HG03575 (cell line): ENCODE results near the gene MDM1.
A peak's percentile ranks its signal among the peaks of the same experiment; 100 is the strongest.

Experiments used
- ATAC-seq: cut with Tn5 transposase; IDR thresholded peaks from one replicate; pipeline ENCODE4 v1.9.1; 2021; ENCODE audit not compliant: unreplicated experiment, insufficient number of reproducible peaks, low FRiP score; ENCODE audit errors: extremely low read depth

MDM1 gene

DNA sequence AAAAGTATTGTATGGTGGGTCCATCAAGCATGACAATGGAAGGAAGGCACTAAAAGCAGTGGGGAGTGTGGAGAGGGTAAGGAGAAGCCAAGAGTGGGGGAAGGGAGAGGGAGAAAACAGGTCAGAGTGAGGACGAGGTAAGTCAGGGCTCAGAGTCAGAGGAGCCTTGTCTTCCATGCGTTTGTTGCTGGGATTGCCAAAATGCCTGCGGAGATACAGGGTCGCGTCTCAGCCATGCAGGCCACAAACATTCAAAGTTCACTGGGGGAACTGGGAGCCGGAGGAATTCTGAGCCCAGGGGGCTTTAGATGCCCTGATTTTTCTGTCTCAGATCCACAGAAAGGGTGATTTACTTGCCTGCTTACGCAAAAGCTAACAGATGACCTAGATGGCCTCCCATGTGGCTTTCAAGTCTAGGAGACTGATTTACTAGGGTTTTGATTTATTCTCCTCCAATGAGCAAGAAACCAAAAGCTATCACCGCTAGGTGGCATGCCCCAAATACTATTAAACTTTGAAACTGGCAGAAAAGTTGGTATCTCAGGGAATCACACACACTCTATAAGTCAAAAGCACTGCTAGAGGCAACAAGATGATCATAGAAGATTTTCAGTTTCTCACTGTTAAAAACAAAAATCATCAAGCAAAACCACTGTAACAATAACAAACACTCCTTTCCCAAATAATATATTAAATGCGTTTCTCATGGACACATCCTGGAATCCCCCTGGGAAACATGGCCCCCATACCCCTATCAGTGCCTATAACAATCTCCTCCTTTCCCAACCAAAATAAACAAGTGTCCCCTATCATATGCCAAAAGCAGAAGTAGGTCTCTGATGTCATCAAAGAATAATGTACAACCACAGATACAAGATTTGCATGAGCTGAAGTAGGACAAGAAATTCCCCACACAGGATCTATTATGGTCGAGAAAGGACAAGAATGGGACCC is 26.6 kb upstream of the MDM1 start:
- peak; percentile 66 for ATAC-seq

DNA sequence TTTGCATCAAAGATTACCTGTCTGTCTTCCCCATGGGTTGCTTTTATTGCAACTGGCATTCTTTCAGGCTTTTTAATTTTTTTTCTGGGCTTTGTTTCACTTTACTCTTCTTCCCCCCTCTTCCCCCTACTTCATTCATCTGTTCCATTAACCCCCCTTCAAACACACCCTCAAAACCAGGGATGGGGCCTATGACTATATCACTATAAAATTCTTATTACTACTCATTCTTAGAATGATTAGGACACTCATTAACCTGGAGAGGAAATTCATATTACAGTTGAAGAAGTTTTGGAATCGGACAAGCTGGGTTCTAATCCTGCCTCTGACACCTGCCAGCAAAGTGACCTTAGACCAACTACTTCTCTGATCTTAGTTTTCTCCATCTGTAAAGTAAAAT is 24.8 kb upstream of the MDM1 start:
- ATAC-seq, result no peak

DNA sequence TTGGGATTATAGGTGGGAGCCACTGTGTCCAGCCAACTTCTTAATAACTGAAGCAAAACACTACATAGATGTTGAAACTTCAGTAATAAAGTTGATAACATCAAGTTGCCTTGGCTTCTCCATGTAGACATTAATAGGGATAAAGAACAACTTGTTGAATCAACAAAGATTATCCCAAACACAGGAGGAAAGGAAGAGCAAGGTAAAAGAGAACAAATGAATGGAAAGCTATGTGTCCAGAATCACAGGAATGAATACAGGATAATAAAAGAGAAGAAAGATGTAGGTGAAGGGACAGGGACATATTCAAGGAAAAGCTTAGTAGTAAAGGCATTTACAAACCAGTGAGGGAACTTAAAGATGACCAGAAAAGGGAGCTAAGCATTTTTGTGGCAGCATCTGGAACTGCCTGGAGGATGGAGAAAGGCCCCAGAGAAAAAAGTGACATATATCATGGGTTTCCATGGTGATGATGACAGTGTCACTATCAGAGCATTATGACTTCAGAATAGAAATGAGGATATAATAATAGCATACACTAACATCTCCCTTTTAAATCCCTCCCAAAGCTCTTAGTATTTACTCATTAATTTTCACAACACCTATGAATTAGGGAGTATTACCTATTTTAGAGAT is 24.0 kb upstream of the MDM1 start:
- ATAC-seq, result no peak

DNA sequence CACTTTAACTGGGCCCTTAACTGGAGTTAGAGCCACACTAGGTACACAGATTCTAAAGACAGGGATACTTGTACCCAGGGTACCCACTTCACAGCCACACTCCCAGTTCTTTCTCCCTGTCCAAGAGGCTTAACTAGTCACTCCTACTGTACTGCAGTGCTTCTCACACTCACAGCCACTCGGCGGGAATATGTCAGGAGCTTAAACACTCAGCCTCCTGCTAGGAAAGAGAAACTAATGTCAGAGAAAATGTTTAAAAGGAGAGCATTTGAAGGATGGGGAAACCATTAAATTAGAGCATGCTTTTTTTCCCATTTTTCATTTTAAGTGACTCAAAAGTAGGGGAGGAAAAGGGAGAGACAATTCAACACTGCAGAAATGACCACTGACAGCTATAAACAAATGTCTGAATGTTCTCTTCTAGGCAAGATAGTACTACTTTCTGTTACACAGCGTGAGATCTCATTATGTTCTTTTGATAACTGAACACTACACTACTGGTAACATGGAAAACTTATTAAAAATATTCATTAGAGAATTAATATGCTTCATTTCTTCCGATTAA is 22.9 kb upstream of the MDM1 start:
- no peak for ATAC-seq

DNA sequence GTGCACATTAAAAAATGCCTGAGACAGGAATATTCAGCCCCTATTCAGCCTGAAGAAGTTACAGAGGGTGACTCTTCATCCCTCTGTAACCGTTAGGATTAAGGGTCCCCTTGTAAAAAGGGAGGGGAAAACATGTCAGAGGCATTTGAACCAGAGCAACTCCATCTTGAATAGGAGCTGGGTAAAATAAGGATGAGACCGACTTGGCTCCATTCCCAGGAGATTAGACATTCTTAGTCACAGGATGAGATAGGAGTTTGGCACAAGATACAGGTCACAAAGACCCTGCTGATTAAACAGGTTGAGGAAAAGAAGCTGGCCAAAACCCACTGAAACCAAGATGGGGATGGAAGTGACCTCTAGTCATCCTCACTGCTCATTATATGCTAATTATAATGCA is 19.9 kb upstream of the MDM1 start:
- ATAC-seq, result no peak

DNA sequence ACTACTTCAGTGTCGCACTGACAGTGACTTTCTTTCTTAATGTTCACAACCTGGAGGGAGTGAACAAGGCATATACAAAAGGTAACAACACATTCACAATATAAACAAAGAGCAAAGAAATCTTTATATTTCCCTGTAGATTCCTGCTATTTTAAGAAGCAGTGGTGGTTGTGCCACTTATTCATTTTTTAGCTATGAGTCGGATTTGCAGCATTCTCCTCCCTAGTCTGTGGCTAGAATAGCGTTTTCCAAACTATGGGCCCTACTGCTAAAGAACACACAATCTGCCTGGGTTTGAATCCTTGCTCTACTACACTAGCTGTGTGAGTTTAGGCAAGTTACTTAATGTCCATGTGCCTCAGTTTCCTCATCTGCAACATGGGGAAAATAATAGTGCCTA is 18.6 kb upstream of the MDM1 start:
- no peak for ATAC-seq

DNA sequence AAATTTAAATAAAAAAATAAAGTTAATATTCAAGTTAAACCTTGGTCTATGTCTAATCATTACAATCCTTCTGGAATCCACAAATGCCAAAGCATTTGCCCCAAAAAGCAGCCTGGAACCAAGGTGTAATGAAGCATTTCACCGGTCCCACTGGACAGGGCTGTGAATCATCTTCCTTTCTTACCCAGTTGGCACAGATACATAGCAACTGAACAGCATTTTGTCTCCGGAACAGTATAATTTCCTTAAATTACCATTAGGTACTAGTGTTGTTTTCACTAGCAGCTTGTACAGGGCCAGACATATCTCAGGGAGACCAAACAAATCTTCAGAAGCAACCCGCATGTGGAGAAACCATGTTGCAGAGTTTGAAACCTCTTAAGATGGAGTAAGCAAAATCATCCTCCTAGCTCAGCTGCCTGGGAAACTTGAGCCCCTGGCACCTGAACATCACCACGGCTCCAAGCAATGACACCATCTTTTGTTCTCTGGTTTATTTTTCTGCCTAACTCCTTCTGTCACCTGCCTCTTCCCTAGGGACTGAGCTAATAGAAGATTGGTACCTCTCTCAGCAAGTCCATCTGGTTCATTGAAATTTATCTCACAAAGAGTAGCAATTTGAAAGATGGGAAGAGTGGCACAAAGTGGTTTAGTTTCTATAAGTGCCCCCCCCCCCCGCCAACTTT is 17.9 kb upstream of the MDM1 start:
- ATAC-seq, result no peak

DNA sequence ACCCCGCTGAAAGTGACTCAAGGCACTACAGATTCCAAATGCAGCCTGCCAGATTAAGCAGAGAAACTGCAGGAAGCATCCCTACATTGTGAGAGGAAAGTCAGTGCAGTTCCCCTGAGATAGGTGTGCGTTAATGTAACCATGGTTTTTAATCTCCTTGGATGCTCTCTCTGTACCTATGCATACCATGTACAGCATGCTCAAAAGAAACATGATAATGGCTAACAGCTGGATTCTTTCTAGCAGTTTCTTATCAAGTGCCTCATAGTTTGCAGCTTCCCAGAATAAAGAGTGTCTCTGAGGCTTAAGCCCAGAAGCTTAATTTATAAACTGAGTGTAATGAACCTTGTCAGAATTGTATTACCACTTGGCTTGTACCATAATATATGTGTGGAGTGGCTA is 17.1 kb upstream of the MDM1 start:
- no peak for ATAC-seq

DNA sequence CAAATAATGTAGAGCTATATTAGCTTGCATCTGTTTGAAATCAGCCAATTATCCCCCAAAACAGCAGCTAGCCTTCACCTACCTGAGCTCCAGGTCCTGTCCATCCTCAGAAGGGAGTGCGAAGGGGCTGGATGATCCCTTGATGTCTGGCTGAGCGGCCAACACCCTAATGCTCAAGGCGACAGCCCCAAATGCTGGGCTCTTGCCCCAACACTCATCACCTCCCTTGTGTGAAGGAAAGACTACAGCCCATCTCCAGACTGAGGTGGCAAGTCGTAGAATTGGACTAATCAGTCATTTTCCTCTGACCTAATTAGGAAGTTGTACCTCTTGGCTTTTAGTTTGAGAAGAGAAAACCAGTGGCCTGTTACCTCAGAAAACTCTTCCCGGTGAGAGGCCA is 16.3 kb upstream of the MDM1 start:
- ATAC-seq, result no peak

DNA sequence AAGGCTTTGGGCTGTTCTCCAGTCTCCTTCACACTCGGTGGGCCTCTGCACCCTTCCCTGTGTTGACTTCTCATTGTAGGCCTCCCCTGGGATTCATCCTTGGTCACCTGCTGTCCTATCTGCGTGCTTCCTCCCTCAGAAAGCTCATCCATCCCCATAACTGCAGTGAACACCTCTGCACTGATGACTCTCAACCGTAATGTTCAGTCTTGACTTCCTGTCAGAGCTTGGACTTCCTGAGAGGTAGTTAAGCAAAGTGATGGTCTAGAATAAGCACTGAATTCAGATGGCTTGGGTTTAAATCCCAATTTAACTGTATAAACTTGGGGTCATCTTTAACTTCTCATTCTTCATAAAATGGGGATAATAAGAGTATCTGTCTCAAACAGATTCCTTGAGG is 13.6 kb upstream of the MDM1 start:
- ATAC-seq, result no peak

DNA sequence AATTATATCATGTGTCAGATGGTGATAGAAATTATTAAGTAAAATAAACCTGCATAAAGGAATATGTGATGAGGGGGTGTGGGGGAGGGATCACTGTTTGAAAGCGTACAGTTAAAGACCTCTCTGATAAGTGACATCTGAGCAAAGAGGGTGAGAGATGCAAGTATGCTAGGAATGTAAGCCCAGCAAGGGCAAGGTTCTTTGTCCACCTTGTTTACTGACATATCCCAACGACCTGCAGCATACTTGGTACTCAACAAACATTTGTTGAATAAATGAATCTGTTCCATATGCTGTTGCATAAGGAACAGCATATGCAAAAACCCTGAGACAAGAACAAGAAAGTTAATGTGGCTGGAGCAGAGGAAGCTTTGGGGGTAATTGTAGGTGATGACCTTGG is 12.0 kb upstream of the MDM1 start:
- ATAC-seq, result no peak

DNA sequence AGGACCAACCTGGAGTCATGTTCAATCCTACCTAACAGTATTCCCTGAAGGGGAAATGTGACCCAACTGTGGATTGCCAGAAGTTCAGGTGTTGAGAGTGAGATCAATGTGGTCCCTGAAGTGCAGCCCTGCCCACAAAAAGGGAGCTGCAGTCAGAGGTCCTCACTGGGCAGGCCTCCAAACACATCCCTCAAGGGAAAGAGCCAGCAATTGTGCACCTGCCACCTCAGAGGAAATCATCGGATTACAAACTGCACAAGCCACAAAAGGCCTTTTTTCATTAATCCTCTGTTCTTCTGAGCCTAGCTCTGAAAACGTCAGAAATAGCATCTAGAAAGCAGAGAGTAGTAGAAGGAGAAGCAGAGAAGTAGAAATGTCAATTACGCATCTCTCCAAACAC is 10.8 kb upstream of the MDM1 start:
- ATAC-seq, result no peak

DNA sequence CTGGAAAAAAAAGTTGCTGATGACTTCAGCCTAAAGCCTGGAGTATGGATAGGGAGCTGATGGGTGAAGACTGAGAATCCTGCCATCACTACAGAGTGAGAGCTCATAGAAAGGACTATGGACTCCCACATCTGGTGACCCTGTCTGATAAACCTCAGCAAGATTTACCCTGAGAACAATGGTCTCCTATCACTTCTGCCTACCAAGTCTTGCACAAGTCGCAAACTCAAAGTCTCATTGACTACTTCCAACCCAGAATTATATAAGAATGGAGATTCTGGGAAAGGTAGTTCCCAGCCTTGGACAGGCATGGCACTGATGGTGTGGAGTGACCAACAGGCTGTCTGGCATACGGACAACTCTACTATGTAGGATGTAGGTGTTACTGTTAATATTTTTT is 9.7 kb upstream of the MDM1 start:
- ATAC-seq, result no peak

DNA sequence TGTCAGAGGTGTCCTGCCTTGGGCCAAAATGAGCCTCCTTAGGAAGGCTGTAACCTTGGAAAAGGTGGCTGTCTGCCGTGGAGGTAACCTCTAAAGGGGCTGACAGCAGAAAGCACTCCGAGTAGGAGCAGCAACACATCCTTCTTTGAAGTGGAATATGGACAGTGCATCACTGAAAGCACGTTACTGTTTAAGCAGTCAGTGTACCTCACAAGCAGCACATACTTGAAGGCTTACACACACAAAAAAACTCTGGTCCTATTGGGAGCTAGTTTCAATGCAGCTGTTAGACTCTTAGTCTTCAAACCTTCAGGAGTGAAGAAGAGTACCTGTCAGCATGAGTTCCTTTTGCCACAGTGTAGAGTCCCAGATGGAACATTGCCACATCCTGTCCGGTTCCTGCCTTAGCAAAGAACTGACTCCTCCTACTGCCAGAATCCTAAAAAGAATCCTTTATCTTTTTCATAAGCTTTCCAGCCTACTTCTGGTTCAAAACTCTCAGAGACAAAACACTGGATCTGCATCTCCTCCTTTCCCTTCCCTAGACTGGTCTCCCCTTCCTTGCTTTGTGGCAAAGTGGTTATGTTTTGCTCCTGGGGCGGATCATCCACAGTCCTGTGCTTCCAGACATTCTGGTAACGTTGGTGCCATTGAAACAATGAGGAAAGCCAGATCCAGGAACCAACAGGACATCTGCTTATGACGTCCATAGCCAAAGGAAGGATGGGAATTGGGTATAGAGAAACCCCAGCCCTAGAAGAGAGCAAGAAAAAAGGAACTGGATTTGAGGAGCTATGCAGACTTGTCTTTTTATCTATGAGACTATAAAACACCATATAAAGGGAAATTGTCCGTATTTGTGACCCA is 8.5 kb upstream of the MDM1 start:
- ATAC-seq, result no peak

DNA sequence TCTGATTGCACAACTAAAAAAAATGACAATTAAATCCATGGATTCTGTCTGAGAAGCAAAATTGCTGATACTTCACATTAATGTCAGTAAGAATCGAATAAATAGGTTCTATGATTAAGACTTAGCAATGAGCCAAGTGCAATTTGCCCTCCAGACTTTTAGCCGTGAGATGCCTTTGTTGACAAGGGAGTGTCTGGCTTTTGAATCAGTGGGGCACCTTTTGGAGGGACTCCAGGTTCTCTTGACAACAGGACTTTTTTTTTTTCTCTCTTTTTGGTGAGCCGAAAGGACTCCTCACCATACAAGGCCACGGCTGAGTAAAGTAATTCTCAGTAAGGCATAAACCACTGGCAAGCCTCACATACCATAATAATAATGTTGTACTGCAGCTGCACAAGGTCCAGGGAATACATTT is 4.7 kb upstream of the MDM1 start:
- no peak for ATAC-seq

DNA sequence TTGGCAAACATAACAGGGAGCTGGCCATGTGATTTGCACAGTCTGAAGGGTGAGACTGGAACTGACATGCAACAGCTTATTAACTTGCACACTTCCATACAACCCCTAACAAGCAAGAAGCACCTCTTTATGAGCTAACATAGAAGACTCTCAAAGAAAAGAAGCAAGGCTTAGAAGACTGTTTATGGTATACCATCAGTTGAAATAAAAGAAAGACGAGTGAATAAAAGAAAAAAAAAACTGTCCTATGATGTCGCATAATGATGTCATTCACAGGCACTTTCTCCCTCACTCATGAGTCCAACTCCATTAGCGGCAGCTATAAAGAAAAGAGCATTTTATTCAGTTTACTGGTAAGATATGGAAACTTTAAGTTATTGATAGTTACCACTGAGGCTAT is 3.3 kb upstream of the MDM1 start:
- no peak for ATAC-seq

DNA sequence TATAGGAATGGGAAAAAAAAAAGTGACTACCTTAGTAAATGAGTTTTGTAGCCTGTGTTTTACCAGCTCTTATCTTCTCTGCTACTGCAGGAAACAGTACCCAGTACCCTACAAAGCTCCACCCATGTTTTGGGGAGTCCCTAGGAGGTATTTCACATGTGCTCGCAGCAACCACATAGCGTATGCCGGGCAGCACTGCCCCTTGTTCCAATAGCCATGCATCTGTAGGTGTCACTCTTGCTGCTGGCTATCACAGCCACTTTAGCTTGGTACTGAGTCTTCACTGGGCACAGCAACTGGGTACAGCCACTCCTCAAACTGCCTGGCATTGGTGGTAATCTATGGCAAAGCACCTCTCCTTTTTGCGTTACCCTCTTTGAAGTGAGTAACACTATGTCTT is 2.0 kb upstream of the MDM1 start:
- no peak for ATAC-seq

DNA sequence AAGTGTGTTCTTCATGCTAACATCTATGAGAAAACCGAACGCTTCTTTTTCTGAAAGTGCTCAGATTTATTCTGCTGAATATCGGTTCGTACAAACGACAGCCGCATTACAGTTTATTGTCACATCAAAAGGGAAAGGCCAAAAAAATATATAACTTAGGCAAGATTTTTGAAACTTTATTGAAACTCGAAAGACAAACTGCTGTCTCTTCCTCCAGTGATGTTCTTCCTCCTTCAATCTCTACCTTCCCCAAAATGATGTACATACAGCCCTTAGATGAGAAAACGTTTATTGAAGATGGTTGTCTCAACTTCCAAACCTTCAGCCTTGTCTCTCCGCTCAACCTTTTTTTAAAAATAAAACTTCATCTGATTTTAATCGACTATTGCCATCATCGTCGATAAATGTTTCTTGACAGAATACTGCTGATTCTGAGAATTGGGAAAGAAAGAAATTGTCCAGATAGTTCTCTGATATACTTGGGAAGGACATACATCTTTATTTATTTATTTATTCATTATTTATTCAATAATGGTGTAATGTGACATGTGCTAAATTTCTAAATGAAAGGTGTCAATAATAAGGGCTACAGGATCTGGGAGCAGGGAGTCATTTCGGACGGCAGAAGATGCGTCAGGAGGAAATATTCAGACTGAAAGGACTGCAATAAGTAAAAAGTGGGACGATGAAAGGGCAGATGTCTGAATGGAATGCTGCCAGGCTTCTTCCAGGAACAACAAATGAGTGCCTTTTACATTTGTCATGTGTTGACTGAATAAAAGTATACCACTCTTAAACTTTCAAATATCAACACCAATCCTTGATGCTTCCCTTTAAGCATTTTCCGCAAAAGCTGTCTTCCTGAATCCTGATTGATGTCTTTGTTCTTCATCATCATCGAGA is 817 bp upstream of the MDM1 start:
- no peak for ATAC-seq
